Endodermal cell (in vitro differentiated cells): Measurements from ENCODE around the gene ARHGAP42. TPM values are rescaled to one million over a fixed set of nuclear protein-coding genes. Genes with fewer than 3 reads are reported as not detected.

Experiments used
- DNase-seq: peaks from one replicate; pipeline ENCODE4 v3.0.0-alpha.2; 2017
- H3K27ac ChIP-seq: 2 replicates; pipeline ENCODE4 v1.5.1; 2013; ENCODE audit warnings: mild to moderate bottlenecking, low read depth, low read length, moderate library complexity
- H3K27me3 ChIP-seq: 2 replicates; pipeline ENCODE4 v1.6.1; 2013; ENCODE audit warnings: mild to moderate bottlenecking, low read length, moderate library complexity; ENCODE audit not compliant: insufficient read depth, control insufficient read depth, poor library complexity, severe bottlenecking
- H3K36me3 ChIP-seq: 2 replicates; pipeline ENCODE4 v1.7.0; 2013; ENCODE audit warnings: mild to moderate bottlenecking, low read length, moderate library complexity; ENCODE audit not compliant: control insufficient read depth, insufficient read depth
- H3K4me1 ChIP-seq: one replicate; pipeline ENCODE4 v1.7.0; 2013; ENCODE audit warnings: low read length; ENCODE audit not compliant: control insufficient read depth, insufficient read depth
- H3K4me3 ChIP-seq: 2 replicates; pipeline ENCODE4 v1.5.1; 2013; ENCODE audit warnings: mild to moderate bottlenecking, low read length, moderate library complexity
- H3K9ac ChIP-seq: 2 replicates; pipeline ENCODE4 v1.6.1; 2013; ENCODE audit warnings: mild to moderate bottlenecking, low read length, moderate library complexity; ENCODE audit not compliant: poor library complexity, severe bottlenecking; ENCODE audit errors: extremely low read depth
- H3K9me3 ChIP-seq: 2 replicates; pipeline ENCODE4 v1.6.1; 2013; ENCODE audit warnings: mild to moderate bottlenecking, low read length, moderate library complexity; ENCODE audit not compliant: control insufficient read depth
- H3K27ac Mint-ChIP-seq: 2 replicates; pipeline ENCODE4 v1.8.0; 2020; ENCODE audit warnings: mixed read lengths
- H3K27me3 Mint-ChIP-seq: 2 replicates; pipeline ENCODE4 v1.8.0; 2021; ENCODE audit warnings: mild to moderate bottlenecking, mixed read lengths; ENCODE audit not compliant: insufficient read depth
- H3K36me3 Mint-ChIP-seq: 2 replicates; pipeline ENCODE4 v1.8.0; 2020; ENCODE audit warnings: low read depth, mixed read lengths
- H3K4me1 Mint-ChIP-seq: 2 replicates; pipeline ENCODE4 v1.8.0; 2020; ENCODE audit warnings: mixed read lengths
- H3K4me3 Mint-ChIP-seq: 2 replicates; pipeline ENCODE4 v1.8.0; 2020; ENCODE audit warnings: mild to moderate bottlenecking, moderate library complexity, mixed read lengths
- H3K9me3 Mint-ChIP-seq: 2 replicates; pipeline ENCODE4 v1.8.0; 2020; ENCODE audit warnings: mild to moderate bottlenecking, mixed read lengths
- WGBS, 2 experiments: methylation state at CpG; one replicate each; pipeline versions ENCODE4 v1.1.5 to v1.1.7; 2013; ENCODE audit warnings: missing lambda C conversion rate in 2 of 2, mixed read lengths in 1 of 2; ENCODE audit not compliant: insufficient coverage in 1 of 2, insufficient read length in 1 of 2; 5-methylcytosine and 5-hydroxymethylcytosine counted together
- total RNA-seq, 2 donors: library from RNA; stranded (reverse); fragmentation: NEBNext Ultra II Directional in 1 of 2; extraction: Animal tissue kit (Norgen Biotek cat#: 25700) in 1 of 2; gene quantifications; 2 replicates in 1 of 2; 3 replicates in 1 of 2; pipeline ENCODE4 v1.2.1, GENCODE V29; 2021
- TF ChIP-seq, protein P1 (sequence below): fragments of 200-600 bp; sonication (generic); conservative IDR thresholded peaks from 2 replicates; pipeline ENCODE4 v1.5.0; 2021; ENCODE audit warnings: antibody characterized with exemption, mild to moderate bottlenecking

The ARHGAP42 gene
- total RNA-seq, 2 donors from 2014 or later: 164 to 176 TPM

DNA sequence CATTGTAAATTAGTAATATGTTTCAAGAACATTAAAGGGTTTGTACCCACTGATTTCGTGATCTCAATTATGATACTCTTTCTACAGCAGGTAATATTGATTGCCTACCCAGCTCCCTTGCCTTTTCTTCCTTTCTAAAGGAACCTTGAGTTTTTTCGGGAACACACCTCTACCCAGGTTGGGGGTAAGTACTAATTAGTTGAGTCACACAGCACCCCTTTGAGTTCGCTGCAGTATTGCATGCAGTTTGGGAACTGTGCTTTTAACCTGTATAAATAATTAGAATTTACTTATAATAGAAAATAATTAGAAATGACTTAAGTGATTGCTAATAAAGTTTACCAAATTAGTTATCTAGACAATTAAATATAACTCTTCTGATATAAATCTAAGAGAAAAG is 24.9 kb downstream of the ARHGAP42 start:
- H3K27ac ChIP-seq: no peak overlapping the region
- TF ChIP-seq, protein P1, sequence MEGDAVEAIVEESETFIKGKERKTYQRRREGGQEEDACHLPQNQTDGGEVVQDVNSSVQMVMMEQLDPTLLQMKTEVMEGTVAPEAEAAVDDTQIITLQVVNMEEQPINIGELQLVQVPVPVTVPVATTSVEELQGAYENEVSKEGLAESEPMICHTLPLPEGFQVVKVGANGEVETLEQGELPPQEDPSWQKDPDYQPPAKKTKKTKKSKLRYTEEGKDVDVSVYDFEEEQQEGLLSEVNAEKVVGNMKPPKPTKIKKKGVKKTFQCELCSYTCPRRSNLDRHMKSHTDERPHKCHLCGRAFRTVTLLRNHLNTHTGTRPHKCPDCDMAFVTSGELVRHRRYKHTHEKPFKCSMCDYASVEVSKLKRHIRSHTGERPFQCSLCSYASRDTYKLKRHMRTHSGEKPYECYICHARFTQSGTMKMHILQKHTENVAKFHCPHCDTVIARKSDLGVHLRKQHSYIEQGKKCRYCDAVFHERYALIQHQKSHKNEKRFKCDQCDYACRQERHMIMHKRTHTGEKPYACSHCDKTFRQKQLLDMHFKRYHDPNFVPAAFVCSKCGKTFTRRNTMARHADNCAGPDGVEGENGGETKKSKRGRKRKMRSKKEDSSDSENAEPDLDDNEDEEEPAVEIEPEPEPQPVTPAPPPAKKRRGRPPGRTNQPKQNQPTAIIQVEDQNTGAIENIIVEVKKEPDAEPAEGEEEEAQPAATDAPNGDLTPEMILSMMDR: no peak
- peaks cover 7% of the 10 kb centered on the region for H3K9me3 ChIP-seq
- no peaks in the 10 kb centered on the region for H3K27me3 ChIP-seq
- Mint-ChIP-seq H3K27ac (no peak overlapping the region), H3K9me3 (peaks cover 5% of the 10 kb centered on the region), H3K4me3 (no peak overlapping the region), H3K4me1 (peaks cover 22% of the 10 kb centered on the region), H3K36me3 (peaks cover 66% of the 10 kb centered on the region), H3K27me3 (no peaks in the 10 kb centered on the region)
- H3K4me3 ChIP-seq: no peak overlapping the region
- peaks cover 72% of the 10 kb centered on the region for H3K36me3 ChIP-seq
- H3K4me1 ChIP-seq: no peaks in the 10 kb centered on the region
- no peak overlapping the region for H3K9ac ChIP-seq
- WGBS, 2 experiments: 100% methylated on average over 1 of the region's 3 CpGs; no CpG with 5 or more reads in 1 of the 2 experiments
- DNase-seq: no peak

DNA sequence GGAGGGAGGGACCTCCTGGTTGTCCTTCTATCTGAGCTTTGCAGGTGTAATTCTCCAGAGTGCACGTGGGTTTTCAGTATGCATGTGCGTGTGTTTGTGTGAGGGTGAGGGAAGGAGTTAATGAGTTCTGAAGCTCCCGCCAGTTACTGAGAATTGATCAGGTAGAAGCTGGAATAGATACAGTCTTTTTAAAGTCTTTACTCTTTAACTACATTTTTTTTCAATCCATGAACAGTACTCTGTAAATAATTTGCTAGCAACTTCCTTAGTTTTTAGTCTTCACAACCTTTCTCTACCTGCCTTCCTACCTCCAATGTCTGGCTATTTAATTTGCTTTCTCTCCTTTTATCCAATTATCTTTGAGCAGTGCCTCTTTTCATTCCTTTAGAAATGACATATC is 25.5 kb downstream of the ARHGAP42 start:
- Histone ChIP-seq H3K36me3 (peaks cover 67% of the 10 kb centered on the region), H3K4me1 (no peaks in the 10 kb centered on the region), H3K9ac (no peak overlapping the region), H3K27ac (no peak overlapping the region), H3K9me3 (peaks cover 7% of the 10 kb centered on the region), H3K4me3 (no peak overlapping the region), H3K27me3 (no peaks in the 10 kb centered on the region)
- DNase-seq: no peak
- peak overlapping the region; percentile 2 for H3K27ac Mint-ChIP-seq
- H3K9me3 Mint-ChIP-seq: peaks cover 5% of the 10 kb centered on the region
- peaks cover 65% of the 10 kb centered on the region for H3K36me3 Mint-ChIP-seq
- H3K4me3 Mint-ChIP-seq: no peak overlapping the region
- peaks cover 23% of the 10 kb centered on the region for H3K4me1 Mint-ChIP-seq
- 89% methylated on average over 3 of the region's 3 CpGs; no CpG with 5 or more reads in 1 of the 2 experiments for WGBS, 2 experiments
- TF ChIP-seq, protein P1: no peak
- no peaks in the 10 kb centered on the region for H3K27me3 Mint-ChIP-seq

DNA sequence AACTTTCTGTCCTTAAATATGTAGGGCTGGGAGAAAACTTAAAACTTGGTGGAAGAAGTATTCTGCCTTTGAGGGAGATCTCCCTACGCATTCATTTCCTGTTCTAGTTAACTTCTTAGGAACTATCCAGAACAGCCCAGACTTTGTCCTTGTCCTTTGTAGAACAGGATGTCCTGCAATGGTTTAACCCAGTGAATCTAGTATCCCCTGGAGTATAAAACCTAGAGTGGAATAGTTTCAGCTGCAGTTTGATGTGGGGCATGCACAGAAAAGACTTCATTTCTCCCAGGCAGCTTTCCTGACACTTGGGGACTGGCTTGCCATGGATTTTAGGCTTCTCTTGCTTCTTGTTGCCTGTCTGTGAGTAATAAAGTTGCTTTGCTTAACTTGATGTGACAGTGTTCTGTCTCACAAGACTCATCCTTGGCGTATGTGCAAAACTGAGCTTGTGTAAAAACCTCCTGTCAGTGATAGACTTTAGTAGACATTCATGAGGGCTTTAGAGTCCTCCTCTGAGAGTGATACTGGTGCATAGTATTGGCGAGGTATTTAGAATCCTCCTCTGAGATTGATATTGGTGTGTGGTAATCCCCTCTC is 28.2 kb downstream of the ARHGAP42 start:
- H3K27ac ChIP-seq: no peak overlapping the region

More for the DNA sequence above, 28.2 kb downstream of the ARHGAP42 start:
- Histone ChIP-seq H3K9me3 (peaks cover 7% of the 10 kb centered on the region), H3K4me3 (no peak overlapping the region), H3K9ac (no peak overlapping the region), H3K4me1 (no peaks in the 10 kb centered on the region), H3K27me3 (no peaks in the 10 kb centered on the region), H3K36me3 (peaks cover 53% of the 10 kb centered on the region)
- Mint-ChIP-seq H3K9me3 (peaks cover 5% of the 10 kb centered on the region), H3K36me3 (peaks cover 54% of the 10 kb centered on the region), H3K27me3 (no peaks in the 10 kb centered on the region), H3K27ac (peak overlapping the region; percentile 39), H3K4me3 (no peak overlapping the region), H3K4me1 (peaks cover 47% of the 10 kb centered on the region)
- DNase-seq: no peak
- WGBS, 2 experiments: 95 to 100% methylated on average over 1 to 3 of the region's 3 CpGs
- TF ChIP-seq, protein P1: no peak
